ENCODE data around the gene AHDC1. TPM values are rescaled to one million over a fixed set of nuclear protein-coding genes. Genes with fewer than 3 reads are reported as not detected.

Gene AHDC1
- polyA plus RNA-seq, 2 of the 4 experiments (the other 2 are of a cell fraction) = 1.3 to 11.5 TPM

DNA sequence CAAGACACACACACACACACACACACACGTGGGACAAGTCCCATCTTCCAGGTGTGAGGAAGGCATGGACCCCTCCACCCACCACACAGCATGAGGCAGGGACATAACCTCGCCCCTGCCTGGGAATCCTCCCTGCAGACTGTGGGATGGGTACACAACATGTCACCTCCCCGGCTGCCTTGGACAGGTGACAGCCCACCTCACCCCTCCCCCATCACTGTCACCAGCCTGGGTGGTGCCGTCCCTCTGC, 40.7 kb downstream of the AHDC1 start:
- FAIRE-seq (no peak), ATAC-seq (no peak), DNase-seq (ENCODE audit: low read depth in 1 of 2, low spot score in 1 of 2) (no peak)
- TF ChIP-seq GATA3 (IDR thresholded peaks at IDR 0.05; ENCODE audit: borderline replicate concordance) (no peak), EHF (CRISPR knock-in tag; IDR thresholded peaks at IDR 0.05) (no peak), TP53 (CRISPR knock-in tag; IDR thresholded peaks at IDR 0.05) (no peak), EHMT2 (IDR thresholded peaks at IDR 0.05; ENCODE audit: low read depth) (no peak), FOSB (CRISPR knock-in tag; IDR thresholded peaks at IDR 0.05) (no peak), CEBPB (IDR thresholded peaks at IDR 0.05) (no peak), ZFP36 (IDR thresholded peaks at IDR 0.05; ENCODE audit: borderline replicate concordance, partially characterized antibody) (no peak), MAZ (IDR thresholded peaks at IDR 0.05; ENCODE audit: borderline replicate concordance, low read depth, low read length) (no peak), JUNB (IDR thresholded peaks at IDR 0.05) (no peak), CBX8 (IDR thresholded peaks at IDR 0.05) (no peak), RCOR1 (IDR thresholded peaks at IDR 0.05; ENCODE audit: low read depth, low read length) (no peak), BHLHE40 (IDR thresholded peaks at IDR 0.05; ENCODE audit: low read depth, low read length) (no peak), CHD2 (IDR thresholded peaks at IDR 0.05; ENCODE audit: low read length, partially characterized antibody) (no peak)
- TF ChIP-seq, protein P1, sequence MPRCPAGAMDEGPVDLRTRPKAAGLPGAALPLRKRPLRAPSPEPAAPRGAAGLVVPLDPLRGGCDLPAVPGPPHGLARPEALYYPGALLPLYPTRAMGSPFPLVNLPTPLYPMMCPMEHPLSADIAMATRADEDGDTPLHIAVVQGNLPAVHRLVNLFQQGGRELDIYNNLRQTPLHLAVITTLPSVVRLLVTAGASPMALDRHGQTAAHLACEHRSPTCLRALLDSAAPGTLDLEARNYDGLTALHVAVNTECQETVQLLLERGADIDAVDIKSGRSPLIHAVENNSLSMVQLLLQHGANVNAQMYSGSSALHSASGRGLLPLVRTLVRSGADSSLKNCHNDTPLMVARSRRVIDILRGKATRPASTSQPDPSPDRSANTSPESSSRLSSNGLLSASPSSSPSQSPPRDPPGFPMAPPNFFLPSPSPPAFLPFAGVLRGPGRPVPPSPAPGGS (IDR thresholded peaks at IDR 0.05) = no peak
- TF ChIP-seq, protein P2, sequence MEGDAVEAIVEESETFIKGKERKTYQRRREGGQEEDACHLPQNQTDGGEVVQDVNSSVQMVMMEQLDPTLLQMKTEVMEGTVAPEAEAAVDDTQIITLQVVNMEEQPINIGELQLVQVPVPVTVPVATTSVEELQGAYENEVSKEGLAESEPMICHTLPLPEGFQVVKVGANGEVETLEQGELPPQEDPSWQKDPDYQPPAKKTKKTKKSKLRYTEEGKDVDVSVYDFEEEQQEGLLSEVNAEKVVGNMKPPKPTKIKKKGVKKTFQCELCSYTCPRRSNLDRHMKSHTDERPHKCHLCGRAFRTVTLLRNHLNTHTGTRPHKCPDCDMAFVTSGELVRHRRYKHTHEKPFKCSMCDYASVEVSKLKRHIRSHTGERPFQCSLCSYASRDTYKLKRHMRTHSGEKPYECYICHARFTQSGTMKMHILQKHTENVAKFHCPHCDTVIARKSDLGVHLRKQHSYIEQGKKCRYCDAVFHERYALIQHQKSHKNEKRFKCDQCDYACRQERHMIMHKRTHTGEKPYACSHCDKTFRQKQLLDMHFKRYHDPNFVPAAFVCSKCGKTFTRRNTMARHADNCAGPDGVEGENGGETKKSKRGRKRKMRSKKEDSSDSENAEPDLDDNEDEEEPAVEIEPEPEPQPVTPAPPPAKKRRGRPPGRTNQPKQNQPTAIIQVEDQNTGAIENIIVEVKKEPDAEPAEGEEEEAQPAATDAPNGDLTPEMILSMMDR (IDR thresholded peaks at IDR 0.05) = no peak
- H3K4me3 ChIP-seq = no peak overlapping the region
- H3K4me2 ChIP-seq = peak overlapping the region; percentile 83
- no peaks in the 10 kb centered on the region for H3K9me3 ChIP-seq
- CTCF ChIA-PET = interaction anchor here (18.5 kb wide), 1 partner anchor 38 kb away, joined by 314 read pairs; the partner anchor contains the start of gene AHDC1
- WGBS (ENCODE audit: missing lambda C conversion rate) = 40% methylated on average over 1 of the region's 4 CpGs
- H3K4me1 ChIP-seq = peaks cover 80% of the 10 kb centered on the region
- peak overlapping the region; percentile 85 for H3K27ac ChIP-seq
- POLR2A ChIA-PET = no interaction called here

DNA sequence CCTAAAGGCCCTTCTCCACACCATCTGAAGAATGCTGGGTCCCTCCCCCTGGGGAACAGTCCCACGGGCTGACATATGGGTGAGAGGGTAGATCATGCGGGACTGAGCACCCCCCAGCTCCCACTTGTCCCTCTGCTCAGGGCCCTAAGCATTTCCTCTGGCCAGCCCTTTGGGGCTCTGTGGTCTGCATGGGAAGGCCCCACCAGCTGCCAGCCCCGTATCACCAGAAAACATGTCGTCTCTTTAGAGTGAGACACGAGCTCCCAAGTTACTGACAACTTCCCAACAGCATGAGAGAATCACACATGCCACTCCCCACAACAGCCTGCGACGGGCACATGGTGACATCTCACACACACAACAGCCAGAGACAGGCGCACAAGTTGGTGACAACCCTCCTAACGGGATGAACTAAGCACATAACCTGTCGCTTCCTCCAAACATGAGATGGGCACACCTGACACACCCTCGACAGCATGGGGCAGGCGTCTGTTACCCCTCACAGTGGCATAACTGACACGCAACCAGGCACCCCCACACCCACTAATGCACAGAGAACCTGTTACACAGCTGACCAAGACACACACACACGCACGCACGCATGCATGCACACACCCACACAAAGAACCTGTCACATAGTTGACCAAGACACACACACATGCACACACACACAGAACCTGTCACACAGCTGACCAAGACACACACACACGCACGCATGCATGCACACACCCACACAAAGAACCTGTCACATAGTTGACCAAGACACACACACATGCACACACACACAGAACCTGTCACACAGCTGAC, 41.2 kb downstream of the AHDC1 start:
- H3K9me3 ChIP-seq = no peaks in the 10 kb centered on the region
- POLR2A ChIA-PET = no interaction called here
- TF ChIP-seq, protein P3, sequence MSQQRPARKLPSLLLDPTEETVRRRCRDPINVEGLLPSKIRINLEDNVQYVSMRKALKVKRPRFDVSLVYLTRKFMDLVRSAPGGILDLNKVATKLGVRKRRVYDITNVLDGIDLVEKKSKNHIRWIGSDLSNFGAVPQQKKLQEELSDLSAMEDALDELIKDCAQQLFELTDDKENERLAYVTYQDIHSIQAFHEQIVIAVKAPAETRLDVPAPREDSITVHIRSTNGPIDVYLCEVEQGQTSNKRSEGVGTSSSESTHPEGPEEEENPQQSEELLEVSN (IDR thresholded peaks at IDR 0.05; ENCODE audit: borderline replicate concordance, low read depth) = no peak
- TF ChIP-seq NPAS2 (CRISPR knock-in tag; IDR thresholded peaks at IDR 0.05; ENCODE audit: borderline replicate concordance) (no peak), HOXA7 (CRISPR knock-in tag; IDR thresholded peaks at IDR 0.05) (no peak), TFCP2L1 (CRISPR knock-in tag; IDR thresholded peaks at IDR 0.05) (no peak), HOXB5 (CRISPR knock-in tag; IDR thresholded peaks at IDR 0.05) (no peak), MAZ (IDR thresholded peaks at IDR 0.05; ENCODE audit: borderline replicate concordance, low read depth, low read length) (no peak), TP53 (CRISPR knock-in tag; IDR thresholded peaks at IDR 0.05) (no peak), ESRRA (IDR thresholded peaks at IDR 0.05; ENCODE audit: borderline replicate concordance, low read length) (no peak), FOSB (CRISPR knock-in tag; IDR thresholded peaks at IDR 0.05) (no peak), ZC3H11A (IDR thresholded peaks at IDR 0.05) (no peak), EHMT2 (IDR thresholded peaks at IDR 0.05; ENCODE audit: low read depth) (no peak)
- TF ChIP-seq, protein P4, sequence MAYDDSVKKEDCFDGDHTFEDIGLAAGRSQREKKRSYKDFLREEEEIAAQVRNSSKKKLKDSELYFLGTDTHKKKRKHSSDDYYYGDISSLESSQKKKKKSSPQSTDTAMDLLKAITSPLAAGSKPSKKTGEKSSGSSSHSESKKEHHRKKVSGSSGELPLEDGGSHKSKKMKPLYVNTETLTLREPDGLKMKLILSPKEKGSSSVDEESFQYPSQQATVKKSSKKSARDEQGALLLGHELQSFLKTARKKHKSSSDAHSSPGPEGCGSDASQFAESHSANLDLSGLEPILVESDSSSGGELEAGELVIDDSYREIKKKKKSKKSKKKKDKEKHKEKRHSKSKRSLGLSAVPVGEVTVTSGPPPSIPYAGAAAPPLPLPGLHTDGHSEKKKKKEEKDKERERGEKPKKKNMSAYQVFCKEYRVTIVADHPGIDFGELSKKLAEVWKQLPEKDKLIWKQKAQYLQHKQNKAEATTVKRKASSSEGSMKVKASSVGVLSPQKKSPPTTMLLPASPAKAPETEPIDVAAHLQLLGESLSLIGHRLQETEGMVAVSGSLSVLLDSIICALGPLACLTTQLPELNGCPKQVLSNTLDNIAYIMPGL (CRISPR knock-in tag; IDR thresholded peaks at IDR 0.05; ENCODE audit: borderline replicate concordance) = no peak
- TF ChIP-seq, protein P5, sequence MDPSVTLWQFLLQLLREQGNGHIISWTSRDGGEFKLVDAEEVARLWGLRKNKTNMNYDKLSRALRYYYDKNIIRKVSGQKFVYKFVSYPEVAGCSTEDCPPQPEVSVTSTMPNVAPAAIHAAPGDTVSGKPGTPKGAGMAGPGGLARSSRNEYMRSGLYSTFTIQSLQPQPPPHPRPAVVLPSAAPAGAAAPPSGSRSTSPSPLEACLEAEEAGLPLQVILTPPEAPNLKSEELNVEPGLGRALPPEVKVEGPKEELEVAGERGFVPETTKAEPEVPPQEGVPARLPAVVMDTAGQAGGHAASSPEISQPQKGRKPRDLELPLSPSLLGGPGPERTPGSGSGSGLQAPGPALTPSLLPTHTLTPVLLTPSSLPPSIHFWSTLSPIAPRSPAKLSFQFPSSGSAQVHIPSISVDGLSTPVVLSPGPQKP (IDR thresholded peaks at IDR 0.05; ENCODE audit: low read depth, low read length) = no peak
- TF ChIP-seq, protein P6, sequence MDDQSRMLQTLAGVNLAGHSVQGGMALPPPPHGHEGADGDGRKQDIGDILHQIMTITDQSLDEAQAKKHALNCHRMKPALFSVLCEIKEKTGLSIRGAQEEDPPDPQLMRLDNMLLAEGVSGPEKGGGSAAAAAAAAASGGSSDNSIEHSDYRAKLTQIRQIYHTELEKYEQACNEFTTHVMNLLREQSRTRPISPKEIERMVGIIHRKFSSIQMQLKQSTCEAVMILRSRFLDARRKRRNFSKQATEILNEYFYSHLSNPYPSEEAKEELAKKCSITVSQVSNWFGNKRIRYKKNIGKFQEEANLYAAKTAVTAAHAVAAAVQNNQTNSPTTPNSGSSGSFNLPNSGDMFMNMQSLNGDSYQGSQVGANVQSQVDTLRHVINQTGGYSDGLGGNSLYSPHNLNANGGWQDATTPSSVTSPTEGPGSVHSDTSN (IDR thresholded peaks at IDR 0.05) = no peak
- TF ChIP-seq, protein P2 (IDR thresholded peaks at IDR 0.05) = no peak
- FAIRE-seq (no peak), DNase-seq (ENCODE audit: low read depth in 1 of 2, low spot score in 1 of 2) (no peak), ATAC-seq (no peak)
- peaks cover 81% of the 10 kb centered on the region for H3K4me1 ChIP-seq
- H3K27ac ChIP-seq = peak overlapping the region; percentile 85
- WGBS (ENCODE audit: missing lambda C conversion rate) = 96% methylated on average over 9 of the region's 18 CpGs
- H3K4me2 ChIP-seq = peak overlapping the region; percentile 83
- CTCF ChIA-PET = interaction anchor here (2.6 to 18.5 kb wide), 2 partner anchors 12 to 39 kb away, joined by 12 to 314 read pairs; partner anchors contain the start of gene AHDC1
- H3K4me3 ChIP-seq = no peak overlapping the region

Data from A549 (cell line).